Ureter (tissue), 1 donor: Measurements from ENCODE around the gene BEST2. TPM values are rescaled to one million over a fixed set of nuclear protein-coding genes. Genes with fewer than 3 reads are reported as not detected.

Experiments
- DNase-seq: peaks from one replicate; pipeline ENCODE4 v3.0.0-alpha.2; 2020; ENCODE audit warnings: low spot score
- total RNA-seq: library from RNA; stranded (reverse); gene quantifications from one replicate; pipeline ENCODE4 v1.2.4, GENCODE V29; 2023
- donor health status: DM: yes; HTN: yes; CAD: no.

Gene BEST2
- total RNA-seq, 1 donor from 2014 or later = not detected

GRCh38 chr19:12730064-12730463 lies 21.5 kb upstream of the BEST2 start:
- no peak for DNase-seq

GRCh38 chr19:12731337-12731736 lies 20.3 kb upstream of the BEST2 start:
- no peak for DNase-seq

- no peak for DNase-seq
Observed at GRCh38 chr19:12733369-12734214, 18.0 kb upstream of the BEST2 start.

- peak; percentile 95 for DNase-seq
Observed at GRCh38 chr19:12736995-12737834, 14.4 kb upstream of the BEST2 start, which contains the start of gene GET3. Gene GET3, plus strand, starts transcription at chr19:12737497. Its CDS starts 9 bp downstream, at chr19:12737506.

- DNase-seq = no peak
Observed at GRCh38 chr19:12737835-12738351, 13.7 kb upstream of the BEST2 start.

- DNase-seq = no peak
Observed at GRCh38 chr19:12745166-12745897, 6.3 kb upstream of the BEST2 start.

- DNase-seq = no peak
Observed at GRCh38 chr19:12748489-12748888, 3.1 kb upstream of the BEST2 start.

GRCh38 chr19:12749938-12750521 lies 1.6 kb upstream of the BEST2 start:
- DNase-seq = no peak

GRCh38 chr19:12750851-12751250 lies 740 bp upstream of the BEST2 start:
- DNase-seq = no peak

GRCh38 chr19:12752056-12752781 lies 628 bp downstream of the BEST2 start:
- no peak for DNase-seq

- DNase-seq = no peak
Observed at GRCh38 chr19:12754465-12755196, 3.0 kb downstream of the BEST2 start.

- no peak for DNase-seq
Observed at GRCh38 chr19:12756150-12756883, 4.7 kb downstream of the BEST2 start.

GRCh38 chr19:12757544-12758274 lies 6.1 kb downstream of the BEST2 start:
- no peak for DNase-seq

GRCh38 chr19:12759686-12760085 lies 8.1 kb downstream of the BEST2 start:
- DNase-seq = no peak

- DNase-seq = no peak
Observed at GRCh38 chr19:12763100-12763499, 11.5 kb downstream of the BEST2 start.

GRCh38 chr19:12764698-12765097 lies 13.1 kb downstream of the BEST2 start:
- no peak for DNase-seq

GRCh38 chr19:12766051-12766521 lies 14.5 kb downstream of the BEST2 start:
- DNase-seq = peak; percentile 82

GRCh38 chr19:12767150-12767549 lies 15.6 kb downstream of the BEST2 start:
- no peak for DNase-seq
